A673 (cell line): ENCODE data around the gene KCNE4.

ENCODE experiments used
- CTCF ChIP-seq: fragments of 300-800, 200-600 bp; sonication (generic); conservative IDR thresholded peaks from 2 replicates; pipeline ENCODE4 v1.5.1; 2017; ENCODE audit warnings: low read depth, mild to moderate bottlenecking, antibody characterized with exemption, low read length, moderate library complexity, mixed read lengths
- EZH2 ChIP-seq: fragments of 200-600 bp; sonication (generic); IDR thresholded peaks from 2 replicates; pipeline ENCODE4 v1.6.1; 2017; ENCODE audit warnings: borderline replicate concordance, low read depth, mild to moderate bottlenecking, mixed read lengths, antibody characterized with exemption, low read length; ENCODE audit not compliant: poor library complexity, severe bottlenecking

- TF ChIP-seq CTCF = no peak
- TF ChIP-seq EZH2 = no peak
Measured at GRCh38 chr2:223072826-223073225, 20.8 kb downstream of the KCNE4 start.
